LoVo (cell line): ENCODE measurements around the gene TWSG1.
"Not testable (repeated sequence)": the region's sequence is repeated elsewhere in the genome, so short reads cannot be mapped to it uniquely, and the experiment has no call there.

Experiments
- DNase-seq: peaks from one replicate; pipeline ENCODE4 v3.0.0-alpha.2; 2016; ENCODE audit warnings: low spot score

TWSG1 gene

DNA sequence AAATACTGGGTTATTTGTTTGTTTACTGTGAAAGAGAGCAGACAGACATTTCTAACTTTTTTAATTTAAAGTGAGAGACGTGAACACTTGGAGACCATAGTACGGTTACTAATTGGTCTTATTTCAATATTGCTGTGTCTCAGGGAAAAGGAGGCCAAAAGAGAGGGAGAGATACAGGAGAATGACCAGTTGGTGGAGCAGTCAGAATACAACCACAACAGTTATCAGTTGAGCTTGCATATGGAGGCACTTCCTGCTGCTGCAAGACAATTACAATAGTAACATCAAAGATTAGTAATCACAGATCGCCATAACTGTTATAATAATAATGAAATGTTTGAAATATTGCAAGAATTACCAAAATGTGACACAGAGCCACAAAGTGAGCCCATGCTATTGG lies 58.2 kb downstream of the TWSG1 start:
- no peak for DNase-seq

DNA sequence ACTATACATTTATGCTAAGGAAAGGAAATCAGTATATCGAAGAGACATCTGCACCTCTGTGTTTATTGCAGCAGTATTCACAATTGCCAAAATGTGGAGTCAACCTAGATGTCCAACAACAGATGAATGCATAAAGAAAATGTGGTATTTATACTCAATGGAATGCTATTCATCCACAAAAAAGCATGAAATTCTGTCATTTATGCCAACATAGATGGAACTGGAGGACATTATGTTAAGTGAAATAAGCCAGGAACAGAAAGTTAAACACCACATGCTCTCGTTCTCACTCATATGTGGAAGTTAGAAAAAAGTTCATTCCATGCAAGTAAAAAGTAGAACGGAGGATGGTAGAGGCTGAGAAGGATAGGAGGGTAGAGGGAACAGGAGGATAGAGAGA lies 59.5 kb downstream of the TWSG1 start:
- no peak for DNase-seq

DNA sequence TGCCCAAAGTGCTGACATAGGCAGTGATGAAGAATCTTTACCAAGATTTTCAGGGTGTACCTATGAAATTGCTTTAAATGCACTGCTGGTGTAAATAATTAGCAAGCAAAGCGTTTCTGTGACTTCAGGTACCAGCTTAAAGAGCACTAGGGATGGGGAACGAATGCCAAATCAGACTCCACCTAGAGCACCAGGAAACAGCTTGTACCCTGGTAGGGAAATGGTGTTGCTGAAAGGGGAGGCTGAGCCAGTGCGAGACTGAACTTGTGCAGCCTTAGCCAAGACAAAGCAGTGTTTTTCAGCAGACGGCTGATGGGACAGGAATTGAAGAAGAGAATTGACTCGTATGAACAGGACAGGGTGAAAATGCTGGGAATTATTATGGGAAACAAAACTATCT lies 65.6 kb downstream of the TWSG1 start:
- no peak for DNase-seq

DNA sequence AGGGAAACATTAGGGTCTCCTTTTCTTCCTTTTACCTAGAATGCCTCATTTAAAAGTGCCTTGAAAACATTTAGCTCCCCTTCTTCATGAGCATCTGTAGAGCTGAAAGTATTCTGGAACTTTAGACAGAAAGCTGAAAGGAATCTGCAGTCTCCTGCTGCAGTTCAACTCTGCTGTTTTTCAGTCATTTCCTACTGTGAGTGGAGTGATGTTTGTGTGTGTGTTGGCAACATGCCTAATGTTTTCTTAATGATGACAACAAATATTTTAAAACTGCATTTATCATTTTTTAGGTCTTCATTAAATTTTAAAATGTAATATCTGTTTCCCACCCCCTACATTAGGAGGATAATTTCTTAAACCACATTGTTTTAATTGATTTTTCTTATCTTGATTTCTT lies 66.6 kb downstream of the TWSG1 start:
- DNase-seq, result no peak

DNA sequence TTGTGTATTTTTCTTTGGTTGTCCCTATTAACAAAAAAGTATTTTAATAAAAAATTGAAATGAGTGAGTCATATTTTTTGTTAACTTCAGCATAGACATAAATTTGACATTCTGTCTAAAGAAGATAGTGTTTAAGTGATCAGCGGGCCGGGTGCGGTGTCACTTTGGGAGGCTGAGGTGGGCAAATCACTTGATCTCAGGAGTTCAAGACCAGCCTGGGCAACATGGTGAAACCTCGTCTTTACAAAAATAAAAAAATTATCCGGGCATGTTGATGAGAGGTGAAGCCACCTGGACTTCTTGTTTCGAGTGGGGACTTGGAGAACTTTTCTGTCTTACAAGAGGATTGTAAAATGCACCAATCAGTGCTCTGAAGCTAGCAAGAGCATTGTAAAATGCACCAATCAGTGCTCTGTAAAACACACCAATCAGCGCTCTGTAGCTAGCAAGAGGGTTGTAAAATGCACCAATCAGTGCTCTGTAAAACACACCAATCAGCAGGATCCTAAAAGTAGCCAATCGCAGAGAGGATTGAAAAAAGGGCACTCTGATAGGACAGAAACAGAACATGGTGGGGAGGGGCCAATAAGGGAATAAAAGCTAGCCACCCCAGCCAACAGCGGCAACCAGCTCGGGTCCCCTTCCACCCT lies 67.9 kb downstream of the TWSG1 start:
- DNase-seq, result not testable (repeated sequence)

DNA sequence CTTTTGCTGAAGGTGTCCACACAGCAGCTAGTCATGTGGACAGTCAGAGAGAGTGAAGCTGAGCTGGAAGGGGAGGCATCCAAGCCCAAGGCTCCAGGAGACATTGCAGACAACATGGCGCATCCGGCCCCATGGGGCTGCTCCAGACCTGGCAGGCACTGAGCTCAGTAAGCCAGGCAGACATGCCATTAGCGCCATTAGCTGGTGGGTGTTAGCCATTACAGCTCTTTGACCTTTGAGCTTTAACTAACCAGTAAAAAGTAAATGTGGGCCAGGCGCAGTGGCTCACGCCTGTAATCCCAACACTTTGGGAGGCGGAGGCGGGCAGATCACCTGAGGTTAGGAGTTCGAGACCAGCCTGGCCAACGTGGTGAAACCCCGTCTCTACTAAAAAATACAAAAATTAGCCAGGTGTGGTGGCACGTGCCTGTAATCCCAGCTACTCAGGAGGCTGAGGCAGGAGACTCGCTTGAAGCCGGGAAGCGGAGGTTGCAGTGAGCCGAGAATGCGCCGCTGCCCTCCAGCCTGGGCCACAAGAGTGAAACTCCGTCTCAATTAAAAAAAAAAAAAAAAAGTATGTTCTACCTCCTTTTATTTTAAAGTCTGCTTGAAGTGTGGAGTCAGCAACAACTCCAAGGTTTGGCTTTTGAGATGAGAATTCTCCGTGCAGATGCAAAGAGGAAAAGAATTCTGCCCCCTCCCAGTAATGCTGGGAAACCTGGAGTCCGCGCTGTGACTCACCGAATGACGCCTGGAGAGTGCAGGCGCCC lies 69.4 kb downstream of the TWSG1 start:
- DNase-seq, result no peak

DNA sequence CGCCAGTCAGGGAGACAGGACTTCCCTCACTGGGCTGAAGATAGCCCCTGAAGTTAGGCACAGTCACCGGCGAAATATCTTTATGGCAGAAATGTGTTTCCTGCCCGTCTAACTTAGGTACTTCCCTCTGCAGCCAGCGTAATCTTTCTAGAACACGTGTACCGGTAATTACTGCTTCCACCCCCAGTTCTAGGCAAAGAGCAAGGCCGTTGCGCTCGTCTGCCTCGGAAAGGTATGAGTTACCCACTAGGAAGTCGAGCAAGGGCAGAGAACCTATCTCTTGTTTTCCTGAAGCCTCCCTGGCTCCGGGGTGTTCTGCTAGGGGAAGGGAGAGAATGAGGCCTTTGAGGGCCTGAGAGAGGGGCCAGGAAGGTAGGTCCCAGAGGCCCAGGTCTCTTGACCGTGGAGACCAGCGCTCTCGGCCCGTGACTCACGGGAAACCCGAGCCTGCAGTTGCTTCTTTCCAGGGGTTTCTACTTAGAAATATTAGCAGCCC lies 70.0 kb downstream of the TWSG1 start:
- DNase-seq, result no peak

DNA sequence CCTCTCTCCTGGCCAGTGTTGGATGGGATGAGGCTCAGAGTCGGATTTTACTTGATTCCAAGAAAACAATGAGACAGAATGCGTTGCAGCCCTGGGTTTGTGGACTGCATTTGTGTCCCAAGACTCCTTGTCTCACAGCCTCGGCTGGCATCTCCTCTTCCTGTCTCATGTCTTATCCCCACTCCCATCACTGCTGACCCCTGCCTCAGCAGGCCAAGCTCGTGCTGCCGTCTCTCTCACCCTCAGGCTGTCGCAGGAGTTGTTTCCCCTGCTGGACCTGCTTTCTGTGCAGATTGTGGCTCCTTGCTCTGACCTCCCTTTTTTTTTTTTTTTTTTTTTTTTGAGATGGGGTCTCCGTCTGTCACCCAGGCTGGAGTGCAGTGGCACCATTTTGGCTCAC lies 70.6 kb downstream of the TWSG1 start:
- no peak for DNase-seq

DNA sequence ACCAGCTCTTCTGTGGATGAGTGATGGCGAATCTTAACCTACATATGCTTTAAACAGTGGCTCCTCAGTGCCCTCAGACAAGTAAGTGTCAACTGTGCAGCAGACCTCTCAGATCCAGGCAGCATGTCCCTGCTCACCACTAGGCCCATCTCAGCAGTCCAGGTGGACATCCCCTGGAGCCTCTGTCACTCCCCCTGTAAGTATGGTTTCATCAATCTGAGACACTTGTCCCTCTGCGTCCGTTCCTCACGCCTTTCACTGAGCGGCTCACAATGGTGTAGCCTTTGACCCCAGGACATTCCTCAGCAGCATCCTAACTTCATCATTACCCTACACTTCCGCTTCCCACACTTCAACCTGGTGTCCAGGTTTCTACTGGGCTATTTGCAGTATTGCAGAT lies 71.4 kb downstream of the TWSG1 start:
- DNase-seq, result no peak

DNA sequence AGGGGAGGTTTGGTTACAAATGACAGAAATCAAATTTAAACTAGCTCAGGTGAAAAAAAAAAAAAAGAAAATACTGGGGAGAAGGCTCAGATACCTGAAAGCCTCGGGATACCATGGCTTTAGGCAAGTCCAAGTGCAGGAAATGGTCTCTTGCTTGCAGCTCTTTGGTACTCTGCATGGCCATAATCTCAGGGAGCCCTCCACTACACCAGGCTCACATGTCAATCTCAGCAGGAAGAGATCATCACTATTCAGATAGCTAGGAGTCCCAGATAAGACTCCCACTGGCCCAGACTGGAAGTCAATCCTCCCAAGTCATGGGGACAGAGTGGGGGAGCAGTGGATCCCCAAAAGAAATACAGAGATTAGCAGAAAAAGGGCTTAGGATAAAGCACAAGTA lies 75.9 kb downstream of the TWSG1 start:
- no peak for DNase-seq

DNA sequence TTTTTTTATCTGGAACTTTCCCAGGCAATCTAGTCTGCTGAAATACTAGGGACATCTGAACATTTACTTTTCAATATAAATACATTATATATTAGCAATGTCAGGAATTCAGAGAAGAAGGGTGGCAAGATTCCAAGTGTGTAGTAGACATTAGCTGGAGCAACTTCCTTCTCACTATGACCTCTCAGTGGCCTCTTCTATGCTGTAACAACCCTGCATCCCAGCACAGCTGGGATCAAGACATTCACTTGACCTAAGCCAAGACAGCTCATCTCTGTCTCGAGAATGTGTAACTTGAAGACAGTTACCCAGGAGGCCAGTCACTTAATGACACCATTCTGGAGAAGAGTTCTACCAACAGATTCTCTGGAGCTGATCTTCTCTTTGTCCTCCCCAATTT lies 79.0 kb downstream of the TWSG1 start:
- DNase-seq, result no peak

DNA sequence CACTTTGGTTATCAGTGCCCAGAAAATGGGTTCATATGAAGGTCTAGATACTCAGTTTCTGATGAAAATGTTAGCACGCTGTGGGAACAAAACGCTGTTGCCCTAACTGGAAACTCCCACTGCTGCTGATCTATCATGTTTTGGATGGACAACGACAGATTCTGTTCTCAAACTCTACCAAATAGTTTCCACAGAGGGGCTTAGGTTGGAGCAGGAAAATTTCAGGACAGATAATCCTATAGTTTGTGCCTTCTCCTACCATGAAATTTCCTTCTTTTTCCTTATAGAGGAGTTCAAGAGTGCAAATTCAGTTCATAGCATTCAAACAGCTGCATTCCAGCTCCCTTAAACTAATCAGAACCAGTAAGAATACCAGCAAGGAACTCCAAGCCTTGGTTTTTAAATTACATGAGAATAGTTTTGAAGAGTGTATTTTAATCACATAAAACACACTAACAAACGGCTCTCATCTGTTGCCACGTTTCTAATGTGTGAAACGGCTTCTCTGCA lies 82.0 kb downstream of the TWSG1 start:
- no peak for DNase-seq

DNA sequence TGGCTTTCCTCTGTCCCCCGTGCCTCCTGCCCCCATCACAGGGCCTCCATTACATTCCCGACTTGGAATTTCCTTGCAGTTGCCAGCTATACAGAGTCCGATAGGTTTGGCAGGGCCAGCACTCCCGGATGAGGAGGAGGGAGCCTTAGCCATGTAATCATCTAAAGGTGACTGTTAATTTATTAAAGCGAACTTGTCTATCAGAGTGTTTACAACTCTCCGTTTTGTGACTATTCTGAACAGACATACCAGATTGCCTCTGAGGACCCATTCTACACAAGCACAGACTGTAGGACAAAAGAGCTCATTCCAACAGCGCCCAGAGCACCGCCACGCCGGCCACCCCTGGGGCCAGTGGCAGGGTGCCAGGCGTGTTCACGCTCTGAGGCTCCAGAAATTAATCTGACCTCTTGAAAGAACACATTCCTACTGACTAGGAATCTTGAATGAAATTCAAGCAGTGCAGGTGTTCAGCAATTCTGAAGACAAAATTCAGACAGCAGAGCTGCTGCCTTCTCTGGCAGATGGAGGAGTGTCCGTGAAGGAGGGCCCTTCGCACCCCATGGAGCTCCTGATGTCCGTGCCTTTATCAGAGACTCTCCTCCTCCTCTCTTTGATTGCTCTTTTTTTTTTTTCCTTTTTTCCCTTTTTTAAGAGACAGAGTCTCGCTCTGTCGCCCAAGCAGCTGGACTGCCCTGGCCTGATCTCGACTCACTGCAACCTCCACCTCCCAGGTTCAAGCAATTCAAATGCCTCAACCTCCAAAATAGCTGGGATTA lies 82.7 kb downstream of the TWSG1 start:
- no peak for DNase-seq

DNA sequence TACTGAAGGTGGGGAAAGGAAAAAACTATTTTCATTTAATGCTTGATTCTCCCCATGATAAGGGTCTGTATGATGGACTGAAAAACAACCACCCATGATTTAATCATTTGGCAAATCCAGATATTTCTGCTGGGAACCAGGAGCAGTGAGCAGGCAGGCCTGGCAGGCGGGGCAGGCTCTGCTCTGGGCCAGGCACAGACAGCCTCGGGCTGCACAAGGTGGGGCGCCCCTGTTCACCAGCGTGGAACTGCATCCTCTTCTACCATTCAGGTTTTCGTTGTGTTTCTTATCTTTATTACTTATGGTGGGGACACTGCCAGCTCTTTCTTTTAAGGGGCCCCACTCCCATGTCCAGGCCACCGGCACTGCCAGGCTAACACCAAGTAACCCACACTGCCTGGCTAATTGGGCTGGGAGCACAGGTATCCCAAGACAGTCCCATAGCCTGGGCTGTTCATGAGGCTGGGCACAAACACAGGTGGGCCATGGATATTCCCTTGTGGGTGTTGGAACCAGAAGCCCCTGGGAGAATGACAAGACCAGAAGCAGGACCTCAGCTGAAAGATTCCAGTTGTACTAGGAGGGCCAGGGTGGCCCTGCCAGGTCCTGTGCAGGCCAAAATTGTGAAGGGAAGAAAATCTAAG lies 83.6 kb downstream of the TWSG1 start:
- no peak for DNase-seq

DNA sequence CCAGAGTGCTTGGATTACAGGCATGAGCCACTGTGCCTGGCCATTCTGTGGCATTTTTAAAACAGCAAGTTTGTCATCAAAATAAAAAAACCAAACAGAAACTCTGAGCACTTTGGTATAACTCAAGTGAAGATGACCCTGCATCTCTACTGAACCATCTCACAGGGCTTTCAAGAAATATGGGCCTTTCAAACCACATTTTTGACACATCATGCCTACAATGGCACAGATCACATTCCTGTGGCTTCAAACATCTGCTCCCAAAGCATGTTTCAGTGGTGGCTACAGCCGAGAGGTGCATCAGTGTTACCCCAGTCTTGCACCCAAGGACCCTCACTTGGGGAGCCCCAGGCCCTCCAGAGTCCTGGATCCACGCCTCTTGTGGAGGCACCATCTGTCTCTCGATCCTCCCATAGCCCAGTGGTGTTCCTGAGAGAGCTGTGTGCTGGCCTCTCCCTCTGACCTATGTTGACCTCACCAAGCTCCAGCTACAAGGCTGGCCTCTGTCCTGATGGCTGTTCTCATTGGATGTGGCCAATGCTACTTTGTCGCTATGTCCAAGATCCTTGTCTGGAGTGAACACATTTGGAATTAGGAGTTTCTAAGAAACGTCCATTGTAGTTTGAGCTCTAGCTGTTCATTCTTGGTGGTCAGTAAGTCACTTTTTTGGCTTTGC lies 85.5 kb downstream of the TWSG1 start:
- no peak for DNase-seq

DNA sequence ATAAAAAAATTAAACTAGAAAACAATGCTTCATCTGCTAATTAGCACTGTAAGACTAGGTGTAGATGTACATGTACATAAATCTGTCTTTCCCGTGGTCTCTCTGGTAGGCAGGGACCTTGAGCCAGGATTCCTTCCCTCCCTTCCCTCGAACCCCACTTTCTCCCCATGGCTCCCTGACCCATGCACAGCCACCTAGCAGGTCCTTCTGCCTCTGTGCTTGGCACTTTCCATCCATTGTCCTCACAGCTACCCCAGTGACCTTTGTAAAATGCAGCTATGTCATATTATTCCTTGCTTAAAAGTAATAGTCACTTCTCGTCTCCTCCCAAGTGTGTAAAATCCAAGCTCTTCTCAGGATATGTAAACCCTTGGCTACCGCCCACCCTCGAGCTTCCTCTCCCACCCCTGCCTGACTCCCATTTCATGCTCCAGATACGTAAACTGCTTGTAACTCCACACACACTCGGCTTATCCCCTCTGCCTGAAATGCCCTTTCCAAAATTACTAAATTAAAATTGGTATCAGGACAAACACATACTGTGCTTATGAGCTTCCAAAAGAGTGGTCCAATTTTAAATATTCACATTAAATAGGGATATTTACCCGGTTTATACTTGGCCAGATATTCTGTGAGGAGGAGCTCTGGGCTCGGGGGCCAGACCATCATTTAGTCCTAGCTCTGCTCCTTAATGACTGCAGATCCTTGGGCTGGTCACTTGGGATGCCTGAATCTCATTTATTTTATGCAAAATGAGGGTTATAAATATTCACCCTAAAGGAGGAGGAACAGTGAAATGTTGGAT lies 86.7 kb downstream of the TWSG1 start:
- no peak for DNase-seq

DNA sequence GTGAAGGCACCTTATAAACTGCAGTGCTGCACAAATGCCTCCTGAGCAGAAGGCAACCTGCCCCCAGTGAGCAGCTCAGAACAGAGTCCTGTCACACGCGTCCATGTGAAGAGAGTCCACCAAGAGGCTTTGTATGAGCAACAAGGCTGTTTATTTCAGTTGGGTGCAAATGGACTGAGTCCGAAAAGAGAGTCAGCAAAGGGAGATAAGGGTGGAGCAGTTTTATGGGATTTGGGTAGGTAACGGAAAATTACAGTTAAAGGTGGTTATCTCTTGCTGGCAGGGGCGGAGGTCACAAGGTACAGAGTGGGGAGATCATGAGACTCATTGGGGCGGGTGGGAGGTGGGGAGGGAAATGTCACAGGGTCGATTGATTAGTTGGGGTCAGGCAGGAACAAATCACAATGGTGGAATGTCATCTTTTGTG lies 87.3 kb downstream of the TWSG1 start:
- DNase-seq, result no peak

DNA sequence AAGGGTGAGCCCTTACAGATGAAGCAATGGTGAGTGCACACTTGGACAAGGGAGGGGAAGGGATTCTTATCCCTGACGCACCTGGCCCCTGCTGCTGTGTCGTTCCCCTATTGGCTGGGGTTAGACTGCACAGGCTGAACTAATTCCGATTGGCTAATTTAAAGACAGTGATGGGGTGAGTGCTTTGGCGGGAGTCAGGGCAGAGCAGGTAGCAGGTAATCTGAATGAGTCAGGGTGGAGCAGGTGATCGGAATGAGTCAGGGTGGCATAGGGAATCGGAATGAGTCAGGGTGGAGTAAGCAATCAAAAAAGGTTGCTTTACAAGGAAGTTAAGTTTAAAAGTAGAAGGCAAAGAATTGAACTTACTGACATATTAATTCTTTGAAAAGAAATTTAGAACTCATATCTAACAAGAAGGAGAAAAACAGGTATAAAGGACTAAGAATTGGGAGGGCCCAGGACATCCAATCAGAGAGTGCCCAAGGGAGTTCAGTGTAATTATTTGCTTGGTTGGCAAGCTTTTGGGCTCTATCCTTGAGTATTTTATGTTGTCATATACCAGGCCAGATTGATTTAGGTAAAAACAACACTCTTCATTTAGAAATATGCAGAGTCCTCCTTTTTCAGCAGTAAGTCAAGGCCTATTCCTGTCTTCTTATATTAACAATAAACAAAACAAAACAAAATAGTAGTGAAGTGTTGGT lies 88.4 kb downstream of the TWSG1 start:
- no peak for DNase-seq

DNA sequence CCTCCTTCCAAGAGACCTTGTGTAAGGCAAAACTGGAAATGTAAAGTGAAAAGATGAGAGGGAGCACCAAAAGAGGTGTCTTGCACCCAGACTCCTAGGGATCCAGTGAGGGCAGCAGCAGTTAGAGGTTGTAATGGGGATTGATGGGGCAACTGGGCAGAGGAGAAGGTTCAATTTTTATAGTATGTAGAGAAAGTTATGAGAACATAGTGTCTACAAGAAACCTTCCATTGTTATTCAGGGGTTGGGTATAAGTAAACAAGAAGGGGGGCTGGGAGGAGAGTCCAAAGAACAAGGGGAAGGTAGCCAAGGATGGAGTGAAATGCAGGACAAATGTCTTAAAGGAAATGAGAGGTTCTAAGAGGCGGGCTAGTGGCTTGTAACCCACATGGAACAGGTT lies 89.1 kb downstream of the TWSG1 start:
- DNase-seq, result not testable (repeated sequence)

DNA sequence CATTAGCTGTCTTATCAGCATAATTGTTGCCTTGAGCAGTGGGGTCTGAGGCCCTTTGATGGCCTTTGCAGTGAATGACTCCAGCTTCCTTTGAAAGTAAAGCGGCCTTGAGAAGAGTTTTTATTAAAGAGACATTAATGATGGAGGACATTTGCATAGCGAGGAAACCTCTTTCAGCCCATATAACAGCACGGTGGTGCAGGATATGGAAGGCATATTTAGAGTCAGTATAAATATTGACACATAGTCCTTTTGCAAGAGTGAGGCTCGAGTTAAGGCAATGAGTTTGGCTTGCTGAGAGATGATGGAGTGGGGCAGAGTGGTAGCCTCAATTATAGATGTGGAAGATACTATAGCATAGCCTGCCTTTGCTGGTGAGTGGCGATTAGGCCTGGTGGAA lies 89.7 kb downstream of the TWSG1 start:
- DNase-seq, result not testable (repeated sequence)
